Activated CD8-positive, alpha-beta memory T cell treated with anti-CD3 and anti-CD28 coated beads for 48 hours (primary cell): ENCODE results near the gene CCDC88C.
"Not testable (repeated sequence)": the region's sequence is repeated elsewhere in the genome, so short reads cannot be mapped to it uniquely, and the experiment has no call there.

Source experiments
- DNase-seq, 3 experiments: peaks; one replicate each; pipeline ENCODE4 v3.0.0-alpha.2; 2020; ENCODE audit warnings: low read depth in 2 of 3, low spot score in 2 of 3

The CCDC88C gene

GRCh38 chr14:91230397-91231035 lies 187.1 kb downstream of the CCDC88C start:
- DNase-seq, result no peak

GRCh38 chr14:91229743-91230200 lies 187.8 kb downstream of the CCDC88C start:
- no peak for DNase-seq

- no peak for DNase-seq
Observed at GRCh38 chr14:91229005-91229382, 188.6 kb downstream of the CCDC88C start.

GRCh38 chr14:91228112-91229004 lies 189.3 kb downstream of the CCDC88C start:
- peak in 1 of 3 experiments; percentile 79 for DNase-seq

GRCh38 chr14:91227183-91227628 lies 190.4 kb downstream of the CCDC88C start:
- no peak for DNase-seq

GRCh38 chr14:91226360-91226759 lies 191.3 kb downstream of the CCDC88C start:
- not testable (repeated sequence) for DNase-seq

GRCh38 chr14:91225025-91225424 lies 192.6 kb downstream of the CCDC88C start:
- DNase-seq, result no peak

- no peak for DNase-seq
Observed at GRCh38 chr14:91223028-91223783, 194.4 kb downstream of the CCDC88C start.
